GM18907 (cell line): ENCODE results near the gene EIF2B2.

Source experiments
- ATAC-seq: cut with Tn5 transposase; IDR thresholded peaks from one replicate; pipeline ENCODE4 v1.9.1; 2021; ENCODE audit warnings: mild to moderate bottlenecking, moderate library complexity; ENCODE audit not compliant: unreplicated experiment

Gene EIF2B2

DNA sequence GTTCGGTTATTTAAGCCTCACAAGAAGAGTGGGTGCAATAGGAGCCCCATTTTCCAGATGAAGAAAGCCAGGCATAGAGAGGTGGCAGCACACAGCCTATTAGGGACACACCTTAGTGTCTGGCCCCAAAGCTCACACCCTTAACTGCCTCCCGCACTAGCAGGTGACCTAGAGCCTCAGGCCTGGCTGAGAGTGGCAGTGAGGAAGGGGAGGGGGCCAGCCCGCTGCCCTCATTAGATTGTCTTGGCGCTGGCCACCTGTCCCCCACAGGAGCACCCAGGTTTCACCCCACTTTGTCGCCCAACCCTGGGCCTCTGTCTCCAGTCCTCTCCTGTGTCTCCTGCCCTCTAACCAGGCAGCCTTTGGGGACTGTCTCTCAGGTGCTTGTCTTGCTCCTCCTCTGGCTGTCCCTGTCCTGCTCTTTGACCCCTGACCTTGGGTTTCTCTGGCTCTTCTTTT is 28.8 kb upstream of the EIF2B2 start:
- ATAC-seq: no peak

DNA sequence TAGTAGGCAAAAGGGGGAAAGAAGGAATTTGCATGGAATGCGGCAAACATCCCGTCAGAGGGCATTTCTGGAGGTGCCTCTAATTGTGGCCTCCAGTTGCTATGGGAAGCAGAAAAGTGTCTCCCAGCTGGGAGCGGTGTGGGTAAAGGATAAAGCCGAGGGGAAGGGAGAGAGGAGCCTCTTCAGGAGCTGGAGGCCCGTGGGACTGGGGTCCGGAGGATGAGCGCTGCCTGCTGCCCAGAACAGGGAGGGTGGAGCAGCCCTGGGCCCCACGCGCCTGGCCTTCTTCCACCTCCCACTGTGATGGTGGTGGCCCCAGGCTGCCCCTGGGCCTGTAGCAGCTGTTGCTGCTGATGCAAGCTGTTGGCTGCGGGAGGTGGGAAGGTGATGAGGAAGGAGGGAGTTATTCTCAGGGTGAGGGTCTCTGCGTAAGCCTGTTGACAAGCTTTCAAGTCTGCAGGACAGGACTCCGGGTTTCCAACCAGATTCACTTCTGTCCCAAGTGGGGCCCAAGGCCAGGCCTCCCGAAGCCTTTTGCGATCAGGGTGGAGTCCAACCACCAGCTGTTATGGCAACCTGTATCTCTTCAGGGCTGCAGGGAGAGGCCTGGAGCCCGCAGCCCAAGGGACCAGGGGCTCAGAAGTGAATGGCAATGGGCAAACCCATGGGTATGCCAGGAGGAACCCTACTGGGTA is 28.2 kb upstream of the EIF2B2 start:
- no peak for ATAC-seq

DNA sequence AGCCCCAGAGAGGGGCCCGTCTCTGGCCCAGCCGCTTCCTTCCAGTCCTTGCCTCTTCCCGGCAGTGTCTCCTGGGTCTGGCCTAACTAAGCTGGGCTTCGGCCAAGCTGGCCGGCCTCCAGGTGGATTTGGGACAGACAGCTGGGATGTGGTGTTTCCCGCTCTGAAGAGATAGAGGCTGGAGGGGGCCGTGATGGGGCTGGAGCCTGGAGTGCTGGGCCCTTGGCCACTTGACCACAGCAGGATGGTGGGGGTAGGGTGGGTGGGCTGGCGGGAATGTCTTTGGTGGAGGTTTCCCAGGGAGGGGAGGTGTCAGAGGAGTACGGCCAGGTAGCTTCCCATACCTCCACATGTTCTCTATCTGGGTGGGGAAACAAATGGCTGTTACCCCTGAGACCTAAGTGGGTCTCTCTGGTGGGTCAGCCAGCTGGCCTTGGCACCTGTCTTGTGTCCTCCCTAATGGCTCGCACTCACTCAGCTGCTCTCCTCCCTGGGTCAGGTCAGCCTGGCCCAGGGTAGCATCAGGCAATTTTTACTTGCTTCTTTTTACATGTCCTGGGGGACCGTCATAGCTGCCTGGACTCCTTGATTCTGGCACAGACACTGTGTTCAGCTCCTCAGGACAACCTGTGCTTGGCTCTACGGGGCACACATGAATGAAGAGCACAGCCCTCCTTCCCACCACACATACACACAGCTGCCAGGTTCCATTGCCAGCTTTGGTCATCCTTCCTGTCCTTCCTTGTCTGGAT is 27.5 kb upstream of the EIF2B2 start:
- no peak for ATAC-seq

DNA sequence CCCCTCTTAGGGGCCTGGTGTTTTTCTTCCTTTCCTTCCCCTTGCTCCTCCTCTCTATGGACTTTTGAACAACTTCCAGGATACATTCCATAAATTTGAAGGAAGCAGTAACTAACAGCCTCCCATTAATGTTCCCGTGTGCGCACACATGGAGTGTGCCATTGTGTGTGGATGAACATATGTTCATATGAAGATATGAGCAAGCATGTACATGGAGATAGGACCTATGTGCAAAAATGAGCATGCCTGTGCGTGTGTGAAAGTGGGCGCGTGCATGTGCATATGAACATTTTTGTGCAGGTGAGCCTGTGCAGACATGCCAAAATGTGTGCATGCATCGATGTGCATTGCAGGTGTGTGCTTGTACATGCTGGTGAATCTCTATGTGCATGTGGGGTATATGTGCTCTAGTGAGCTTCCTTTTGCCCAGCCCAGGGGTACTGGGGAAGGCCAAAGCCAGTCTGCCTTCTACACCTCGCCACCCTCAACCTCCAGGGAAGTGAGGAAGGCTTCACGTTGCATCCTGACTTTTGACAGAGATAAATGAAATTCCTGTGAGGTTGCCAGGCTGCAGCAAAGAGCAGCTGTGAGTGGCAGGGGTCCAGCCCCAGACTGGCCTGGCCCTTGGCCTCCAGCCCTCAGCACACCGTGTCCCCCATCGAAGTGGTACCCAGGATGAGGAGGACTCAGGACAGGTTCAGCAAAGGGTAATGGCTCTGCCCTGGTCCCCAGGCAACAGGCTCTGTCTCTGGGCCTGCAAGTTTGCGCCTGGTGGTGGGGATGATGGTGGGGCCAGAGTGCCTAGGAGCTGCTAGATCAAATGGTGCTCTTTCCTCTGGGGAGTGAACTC is 26.2 kb upstream of the EIF2B2 start:
- no peak for ATAC-seq

DNA sequence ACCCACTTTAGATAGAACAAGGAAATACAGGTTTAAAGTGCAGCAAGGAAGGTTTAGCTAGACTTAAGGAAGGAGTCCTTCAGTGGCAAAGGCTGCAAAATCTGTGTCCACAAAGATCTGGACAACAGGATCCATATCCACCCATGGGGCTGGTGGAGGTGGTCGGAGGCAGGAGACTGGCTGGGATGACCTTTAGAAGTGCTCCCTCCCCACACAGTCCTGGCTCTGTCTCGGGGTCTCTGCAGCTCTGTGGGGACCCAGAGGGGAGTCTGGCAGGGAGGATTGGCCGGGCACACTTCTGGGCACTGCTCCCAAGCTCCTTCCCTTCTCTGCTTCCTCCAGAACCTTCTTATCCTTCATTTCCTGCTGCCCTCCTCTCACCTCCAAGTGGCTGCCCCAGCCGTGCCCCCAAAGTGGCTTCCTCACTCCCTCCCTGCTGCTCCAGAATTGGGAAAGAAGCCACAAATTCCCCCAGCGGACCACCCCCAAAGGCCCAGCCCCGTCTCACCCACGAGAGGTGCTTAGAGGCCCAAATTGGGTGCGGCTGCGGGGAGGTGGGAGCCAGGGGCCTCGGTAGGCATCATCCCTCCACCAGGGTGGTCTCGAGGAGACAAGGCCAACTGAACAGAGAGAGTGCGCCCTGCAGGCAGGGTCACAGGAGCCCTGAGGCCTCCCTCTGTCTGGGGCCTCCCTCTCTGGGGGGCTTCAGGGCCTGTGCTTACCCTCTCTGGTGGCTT is 25.4 kb upstream of the EIF2B2 start:
- ATAC-seq: no peak

DNA sequence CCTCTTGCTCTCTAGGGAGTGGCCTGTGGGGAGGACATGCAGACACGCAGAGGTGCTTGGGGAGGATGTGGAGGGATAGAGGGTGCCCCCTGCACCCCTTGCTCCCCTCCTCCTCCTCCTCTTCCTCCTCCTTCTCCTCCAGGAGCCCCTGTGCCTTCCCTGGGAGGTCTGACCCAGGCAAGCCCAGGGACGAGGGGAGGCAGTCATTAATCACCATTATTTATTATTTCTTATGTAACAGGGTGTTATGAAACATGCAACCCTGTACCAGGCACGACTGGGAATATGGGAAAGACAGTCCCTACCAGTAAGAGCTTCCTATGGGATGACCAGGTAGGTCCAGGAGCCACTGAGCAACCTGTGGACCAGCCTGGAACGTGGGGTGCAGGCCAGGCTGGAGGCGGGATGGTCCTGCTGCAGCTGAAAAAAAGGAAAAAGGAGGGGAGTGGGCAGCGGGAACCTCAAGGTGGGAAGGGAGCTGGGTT is 24.8 kb upstream of the EIF2B2 start:
- no peak for ATAC-seq

DNA sequence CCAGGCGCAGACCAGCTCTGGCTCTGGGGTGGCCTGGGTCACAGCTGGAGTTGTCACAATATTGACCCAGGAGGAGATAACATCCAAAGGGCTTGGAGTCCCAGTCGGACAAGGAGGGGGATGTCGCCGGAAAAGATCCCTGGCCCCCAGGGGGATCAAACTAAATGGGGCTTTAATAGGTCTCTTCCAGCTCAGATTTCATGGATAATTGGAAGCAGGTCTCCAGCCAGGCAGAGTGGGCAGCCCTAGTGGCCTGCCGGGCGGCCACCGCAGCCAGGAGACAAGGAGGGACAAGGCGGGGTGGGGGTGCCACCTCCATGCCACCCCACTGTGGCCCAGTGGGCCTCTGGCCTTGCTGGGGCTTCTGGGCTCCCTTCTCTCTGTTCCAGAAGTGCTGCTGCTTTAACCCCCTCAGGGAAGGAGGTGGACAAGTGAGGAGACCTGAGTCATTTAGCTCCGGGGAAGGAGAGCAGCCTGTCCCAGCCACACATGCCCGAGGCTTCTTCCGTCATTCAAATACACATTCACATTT is 24.2 kb upstream of the EIF2B2 start:
- no peak for ATAC-seq

DNA sequence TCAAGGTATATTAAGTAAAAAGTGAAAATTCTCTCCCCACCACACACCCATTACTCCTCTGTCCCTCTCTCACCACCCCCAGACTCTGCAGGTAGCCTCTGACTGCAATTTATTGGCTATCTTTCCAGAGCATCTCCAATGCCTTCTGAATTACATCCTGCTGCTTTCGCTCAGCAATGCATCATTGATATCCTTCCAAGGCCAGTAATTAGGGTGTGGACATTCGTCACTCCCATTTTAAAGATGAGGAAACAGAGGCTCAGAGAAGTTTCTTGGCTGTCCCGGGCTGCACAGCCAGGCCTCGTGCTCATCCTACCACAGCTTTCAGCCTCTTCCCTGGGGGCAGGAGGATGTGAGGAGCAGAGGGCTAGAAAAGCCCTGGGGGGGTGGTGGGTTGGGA is 23.7 kb upstream of the EIF2B2 start:
- ATAC-seq: no peak

DNA sequence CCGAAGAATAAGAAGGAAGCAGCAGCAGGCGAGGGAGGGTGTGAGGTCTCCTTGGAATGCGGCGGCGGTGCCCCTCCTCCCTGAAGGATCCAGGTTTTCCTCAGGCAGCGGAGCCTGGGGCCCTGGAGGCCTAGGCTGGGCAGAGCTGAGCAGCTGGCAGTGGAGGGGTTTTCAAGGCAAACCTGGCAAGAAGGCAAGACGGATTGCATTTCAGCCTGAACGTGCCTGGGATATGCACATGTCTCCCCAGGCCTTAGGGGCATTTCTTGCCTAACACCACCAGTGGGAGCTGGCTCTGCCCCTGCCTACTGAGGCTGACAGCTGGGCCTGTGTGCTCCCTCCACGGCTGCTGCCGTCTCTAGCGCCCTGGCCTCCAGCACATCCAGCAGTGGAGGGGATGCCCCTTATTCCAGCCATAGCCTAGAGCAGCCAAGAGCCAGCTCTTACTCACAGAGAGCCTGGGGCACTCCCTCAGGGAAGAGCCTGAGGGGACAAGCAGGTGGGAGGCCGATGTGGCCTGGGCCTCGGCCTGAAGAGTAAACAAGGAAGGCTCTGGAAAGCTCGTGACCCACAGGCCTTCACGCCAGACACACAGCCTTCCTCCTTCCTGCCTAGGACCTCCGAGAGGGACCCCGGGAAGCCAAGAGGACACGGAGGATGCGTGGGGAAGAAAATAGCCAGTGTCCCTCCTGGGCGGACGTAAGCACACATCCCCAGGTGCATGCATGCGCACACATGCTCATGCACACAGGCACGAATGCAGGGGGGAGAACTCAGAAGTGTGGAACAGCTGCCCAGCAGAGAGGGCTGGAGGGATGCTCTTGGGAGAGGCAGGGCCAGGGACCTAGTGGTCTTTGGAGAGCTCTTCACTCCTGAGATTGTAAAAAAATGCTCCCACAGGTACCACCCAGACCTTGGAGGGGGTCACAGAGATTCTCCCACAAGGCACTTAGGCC is 23.0 kb upstream of the EIF2B2 start:
- ATAC-seq: no peak

DNA sequence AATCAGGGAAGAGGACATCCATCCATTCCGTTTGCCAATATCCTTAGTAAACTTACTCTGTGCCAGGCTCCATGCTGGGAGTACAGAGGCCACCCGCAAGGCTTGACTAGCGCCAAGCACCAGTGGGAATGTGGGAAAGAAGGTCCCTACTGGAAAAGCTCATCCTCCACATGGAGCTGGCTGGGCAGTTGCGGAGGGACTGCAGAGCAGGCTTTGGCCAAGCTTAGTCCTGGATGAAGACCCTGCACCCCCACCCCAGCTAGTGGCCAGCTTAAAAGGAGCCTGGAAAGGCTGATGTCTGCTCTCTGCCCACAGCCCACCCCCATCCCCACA is 22.4 kb upstream of the EIF2B2 start:
- no peak for ATAC-seq

DNA sequence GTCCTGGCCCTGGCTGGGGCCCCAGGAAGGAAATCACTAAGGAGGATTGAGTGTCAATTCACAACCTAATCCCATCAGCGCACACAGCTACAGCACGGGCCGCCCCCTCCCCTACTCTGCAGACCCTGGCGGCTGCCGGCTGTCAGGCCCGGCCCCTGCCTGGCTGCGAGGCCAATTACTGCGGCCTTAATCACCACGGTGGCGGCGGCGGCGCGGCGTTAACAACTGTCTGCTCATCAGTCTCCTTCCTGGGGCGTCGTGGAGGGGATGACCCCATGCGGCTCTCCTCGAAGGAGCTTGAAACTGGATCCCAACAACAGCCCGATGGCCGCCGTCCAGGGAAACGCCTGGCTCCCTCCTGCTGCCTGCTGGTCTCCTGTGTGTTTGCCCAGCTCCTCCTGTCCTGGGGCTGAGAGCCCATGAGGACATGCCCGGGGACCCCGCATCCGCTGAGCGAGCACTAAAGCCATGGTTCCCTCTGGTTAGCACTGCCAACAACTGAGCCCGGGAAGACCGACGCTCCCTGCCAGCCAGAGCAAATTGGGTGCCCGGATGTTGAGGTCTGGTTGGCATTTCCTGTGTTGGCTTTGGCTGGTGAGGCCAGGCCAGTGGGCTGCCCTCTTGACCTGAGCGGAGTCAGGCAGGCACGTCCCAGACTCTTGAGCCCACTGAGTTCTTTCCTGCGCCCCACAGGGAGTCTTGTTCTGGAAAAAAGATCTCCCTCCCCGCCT is 21.8 kb upstream of the EIF2B2 start:
- ATAC-seq: no peak

DNA sequence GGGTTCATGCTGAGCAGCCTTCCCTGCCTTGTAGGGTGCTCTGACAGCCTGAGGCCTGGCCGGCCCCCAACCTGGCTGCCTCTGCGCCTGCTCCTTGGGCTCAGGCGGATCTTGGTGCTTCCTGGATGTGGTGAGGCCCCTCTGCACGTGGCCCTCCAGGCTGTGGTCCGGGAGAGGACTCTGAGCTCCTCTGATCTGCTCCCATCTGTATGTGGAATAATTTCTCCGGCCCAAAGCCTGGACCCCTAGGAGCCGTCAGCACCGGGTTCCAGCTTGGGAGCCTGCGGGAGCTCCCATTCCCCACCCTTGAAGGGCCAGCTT is 21.3 kb upstream of the EIF2B2 start:
- no peak for ATAC-seq

DNA sequence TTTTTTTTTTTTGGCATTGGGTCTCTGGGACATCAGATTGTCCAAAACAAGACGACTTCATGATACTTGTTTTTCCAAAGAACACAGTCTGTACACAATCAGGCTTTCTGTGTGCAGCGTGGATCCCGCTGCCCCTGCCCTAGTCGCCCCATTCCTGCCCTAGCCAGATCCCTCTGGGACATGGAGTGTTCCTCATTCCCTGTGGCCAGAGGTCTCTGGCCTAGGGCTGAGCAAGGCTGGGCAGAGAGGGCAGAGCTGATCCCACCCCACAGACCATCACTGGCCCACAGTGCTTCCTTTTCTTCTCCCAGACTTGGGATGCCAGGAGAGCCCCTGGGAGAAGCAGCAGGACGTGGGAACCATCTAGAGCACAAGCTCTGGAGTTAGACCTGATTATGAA is 20.9 kb upstream of the EIF2B2 start:
- ATAC-seq: no peak

DNA sequence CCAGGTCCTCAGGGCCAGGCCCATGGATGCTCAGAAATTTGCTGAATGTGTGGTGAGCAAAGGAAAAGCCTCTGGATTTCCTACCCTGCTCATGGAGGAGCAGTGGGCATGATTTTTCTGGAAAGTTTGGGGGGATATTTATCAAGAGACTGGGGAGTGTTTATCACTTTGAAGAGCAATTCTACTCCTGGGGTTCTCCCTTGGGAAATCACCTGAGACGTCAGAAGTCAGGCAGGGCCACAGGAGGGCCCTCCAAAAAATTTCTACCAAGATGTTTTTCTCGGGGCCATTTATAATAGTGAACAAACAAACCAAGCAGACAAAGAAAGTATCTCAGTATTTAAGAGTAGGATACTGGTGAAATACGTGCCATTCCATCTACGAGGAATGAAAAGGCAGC is 20.1 kb upstream of the EIF2B2 start:
- ATAC-seq: no peak

DNA sequence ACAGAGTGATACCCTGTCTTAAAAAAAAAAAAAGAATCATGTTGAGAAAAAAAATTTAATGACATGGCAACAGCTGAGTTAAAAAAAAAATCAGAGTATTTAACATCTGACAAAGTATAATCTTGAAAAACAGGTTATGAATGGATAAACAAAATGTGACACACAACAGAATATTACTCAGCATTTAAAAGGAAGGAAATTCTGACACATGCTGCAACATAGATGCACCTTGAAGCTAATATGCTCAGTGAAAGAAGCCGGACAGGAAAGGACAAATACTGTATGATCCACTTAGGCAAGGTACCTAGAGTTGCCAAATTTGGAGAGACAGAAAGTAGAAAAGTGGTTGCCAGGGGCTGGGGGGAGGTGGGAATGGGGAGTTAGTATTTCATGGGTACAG is 19.4 kb upstream of the EIF2B2 start:
- ATAC-seq: no peak

DNA sequence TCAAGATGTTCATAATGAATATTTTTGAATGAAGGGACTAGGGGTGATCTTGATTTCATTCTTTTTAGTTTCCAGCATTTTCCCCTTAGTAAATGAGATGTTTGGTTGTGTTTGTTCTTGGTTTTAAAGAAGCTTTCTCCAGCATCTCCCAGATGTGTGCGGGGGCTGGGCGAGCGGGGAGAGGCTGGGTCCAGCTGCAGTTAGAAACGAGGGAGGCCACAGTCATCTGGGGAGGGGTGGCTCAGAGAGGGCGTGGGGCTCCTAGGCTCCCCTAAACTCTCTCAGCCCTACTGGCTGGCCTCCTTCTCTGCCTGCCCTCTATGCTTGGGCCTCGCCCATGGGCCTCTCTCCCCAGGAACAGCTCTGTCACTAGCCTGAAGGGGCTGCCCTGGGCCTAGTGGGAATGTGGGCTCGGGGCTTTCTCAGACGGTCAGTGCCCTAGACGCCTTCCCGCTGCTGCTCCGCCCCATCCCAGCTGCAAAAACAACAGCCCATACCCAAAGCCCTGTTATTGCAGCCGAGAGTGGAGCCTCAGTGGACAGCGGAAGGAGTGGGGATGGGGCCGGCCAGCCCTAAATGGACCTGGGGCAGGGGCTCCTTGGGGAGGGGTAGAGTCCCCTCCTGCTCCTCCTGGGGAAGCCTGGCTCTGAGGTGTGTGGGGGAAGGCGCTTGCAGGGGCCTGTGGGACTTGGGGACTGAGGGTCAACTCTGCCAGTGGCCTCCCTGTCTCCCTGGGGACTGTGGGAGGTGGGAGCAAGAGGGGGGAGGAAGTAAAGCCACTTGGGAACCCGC is 18.3 kb upstream of the EIF2B2 start:
- no peak for ATAC-seq

DNA sequence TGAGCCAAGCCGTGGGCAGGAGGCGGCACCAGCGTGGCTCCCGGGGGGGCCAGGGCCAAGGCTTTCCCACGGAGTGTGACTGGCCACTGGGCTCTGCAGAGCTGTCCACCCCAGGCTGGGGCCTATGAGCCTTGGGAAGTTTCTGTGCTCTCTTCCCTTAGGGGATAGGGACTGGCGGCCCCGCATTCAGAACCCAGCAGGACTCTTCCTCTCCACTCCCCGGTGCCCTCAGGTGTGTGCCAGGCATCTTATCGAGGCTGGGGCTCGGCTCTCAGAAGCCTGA is 17.8 kb upstream of the EIF2B2 start:
- ATAC-seq: no peak

DNA sequence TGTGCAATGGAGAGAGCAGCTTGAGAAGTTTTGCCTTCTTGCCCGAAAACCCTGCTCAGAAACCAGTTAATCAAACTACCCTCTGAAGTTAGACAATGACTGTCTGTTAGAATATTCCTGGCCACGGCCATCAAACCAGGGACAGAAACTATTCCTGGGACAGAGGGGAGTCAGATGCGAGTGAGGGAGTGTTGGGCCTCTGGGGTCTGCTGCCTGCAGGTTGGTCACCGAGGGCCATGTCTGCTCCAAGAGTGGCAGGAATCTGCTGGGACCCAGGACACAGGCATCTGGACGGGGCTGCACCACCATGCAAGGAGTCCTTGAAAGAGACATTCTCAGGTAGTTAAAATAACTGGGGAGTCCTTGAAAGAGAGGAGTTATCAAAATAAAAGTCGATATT is 16.9 kb upstream of the EIF2B2 start:
- ATAC-seq: no peak

DNA sequence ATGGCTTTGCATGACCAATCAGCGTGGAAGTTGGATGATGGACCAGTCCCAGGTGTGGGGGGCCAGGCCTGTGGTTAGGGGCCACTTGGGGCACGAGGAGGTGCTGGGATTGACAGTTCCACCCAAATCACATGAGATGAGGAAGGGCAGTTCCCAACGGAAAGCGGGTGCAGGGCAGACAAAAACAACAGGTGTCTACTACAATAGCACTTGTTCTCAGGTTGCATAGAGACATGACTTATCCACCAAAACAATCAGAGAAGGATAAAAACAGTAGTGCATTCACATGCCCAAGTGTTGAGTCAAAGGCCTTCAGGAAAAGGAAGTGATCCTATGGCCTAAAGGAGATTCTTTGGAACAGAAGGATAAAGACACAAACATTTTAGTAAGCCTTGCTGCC is 14.6 kb upstream of the EIF2B2 start:
- ATAC-seq: no peak
